ENCODE measurements around the gene FGFR2. TPM values are rescaled to one million over a fixed set of nuclear protein-coding genes. Genes with fewer than 3 reads are reported as not detected.
A peak's percentile ranks its signal among the peaks of the same experiment; 100 is the strongest.

The FGFR2 gene
- total and polyA plus RNA-seq, 11 donors, result 0.13 to 4.1 (median 0.35) TPM; not detected in 1

- Histone ChIP-seq H3K36me3 (no peaks in the 10 kb centered on the region), H3K27me3 (no peaks in the 10 kb centered on the region), H3K4me3 (no peak overlapping the region), H3K4me1 (no peaks in the 10 kb centered on the region), H3K9me3 (no peaks in the 10 kb centered on the region), H3K27ac (no peak overlapping the region)
- TF ChIP-seq CTCF (IDR thresholded peaks at IDR 0.05), result no peak
- TF ChIP-seq POLR2A (IDR thresholded peaks at IDR 0.05), result no peak
- DNase-seq, result no peak
- WGBS, 4 donors, result 97 to 100% (median 98%) methylated on average over 2 of the region's 2 CpGs
- no peak for ATAC-seq
- intact Hi-C loops (cut with DNase I), result no loop called here
These were observed 159.9 kb downstream of the FGFR2 start for GRCh38 chr10:121438333-121438732.

- Histone ChIP-seq H3K4me1 (no peaks in the 10 kb centered on the region), H3K36me3 (no peaks in the 10 kb centered on the region), H3K27ac (no peak overlapping the region), H3K4me3 (no peak overlapping the region), H3K9me3 (no peaks in the 10 kb centered on the region), H3K27me3 (no peaks in the 10 kb centered on the region)
- peak in 3 of 5 donors; percentile 9 to 31 (median 18) for DNase-seq
- peak in 1 of 4 donors; percentile 52 for ATAC-seq
- intact Hi-C loops (cut with DNase I), result no loop called here
- TF ChIP-seq POLR2A (IDR thresholded peaks at IDR 0.05), result no peak
- no peak for TF ChIP-seq CTCF (IDR thresholded peaks at IDR 0.05)
- WGBS, 4 donors, result 19 to 40% (median 29%) methylated on average over 4 of the region's 4 CpGs
These were observed 160.6 kb downstream of the FGFR2 start for GRCh38 chr10:121437596-121437995.

- no peaks in the 10 kb centered on the region for H3K4me1 ChIP-seq
- peak overlapping the region in 1 of 12 donors; percentile 48 for H3K27ac ChIP-seq
- 46 to 59% (median 49%) methylated on average over 5 of the region's 5 CpGs for WGBS, 4 donors
- no peaks in the 10 kb centered on the region for H3K36me3 ChIP-seq
- no peaks in the 10 kb centered on the region for H3K9me3 ChIP-seq
- no peaks in the 10 kb centered on the region for H3K27me3 ChIP-seq
- ATAC-seq (no peak), DNase-seq (no peak)
- no peak overlapping the region for H3K4me3 ChIP-seq
- intact Hi-C loops (cut with DNase I), result no loop called here
- TF ChIP-seq CTCF (IDR thresholded peaks at IDR 0.05) (no peak), POLR2A (IDR thresholded peaks at IDR 0.05) (no peak)
These were observed 161.5 kb downstream of the FGFR2 start for GRCh38 chr10:121436630-121437341.

DNA sequence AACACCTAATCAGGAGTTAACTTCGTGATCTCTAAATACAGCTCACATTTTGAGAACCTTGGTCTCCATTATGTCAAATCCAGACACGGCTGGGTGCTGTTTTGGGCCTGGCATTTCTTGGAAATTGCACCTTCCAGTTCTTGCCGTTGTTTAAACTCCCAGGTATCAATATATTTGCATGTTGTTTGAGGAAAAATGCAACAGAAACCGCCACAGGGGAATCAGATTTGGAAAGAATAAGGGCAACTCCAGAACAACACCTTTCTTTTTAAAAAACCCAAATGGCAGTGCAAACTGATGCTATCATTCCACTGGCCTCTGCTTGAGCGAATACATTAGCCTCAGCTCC, 162.0 kb downstream of the FGFR2 start:
- peak overlapping the region in 1 of 12 donors; percentile 48 for H3K27ac ChIP-seq
- H3K36me3 ChIP-seq, result no peaks in the 10 kb centered on the region
- H3K4me1 ChIP-seq, result no peaks in the 10 kb centered on the region
- 81 to 87% (median 85%) methylated on average over 5 of the region's 5 CpGs for WGBS, 4 donors
- ATAC-seq (no peak), DNase-seq (no peak)
- no peak overlapping the region for H3K4me3 ChIP-seq
- no peaks in the 10 kb centered on the region for H3K27me3 ChIP-seq
- TF ChIP-seq CTCF (IDR thresholded peaks at IDR 0.05) (no peak), POLR2A (IDR thresholded peaks at IDR 0.05) (no peak)
- no peaks in the 10 kb centered on the region for H3K9me3 ChIP-seq
- intact Hi-C loops (cut with DNase I), result no loop called here

Measured in heart left ventricle (tissue), 16 donors.